ENCODE results near the gene SHPK. TPM values are rescaled to one million over a fixed set of nuclear protein-coding genes. Genes with fewer than 3 reads are reported as not detected.
A peak's percentile ranks its signal among the peaks of the same experiment; 100 is the strongest.

Gene SHPK
- total RNA-seq, 1 donor: 8.6 TPM

GRCh38 chr17:3641717-3642486 lies 5.9 kb upstream of the SHPK start:
- TF ChIP-seq CTCF (IDR thresholded peaks at IDR 0.05; ENCODE audit: insufficient read depth, low read depth, low read length): no peak
- no peak for DNase-seq (ENCODE audit: low read depth)
- H3K4me3 ChIP-seq (ENCODE audit: low read depth, low read length): no peak overlapping the region

GRCh38 chr17:3641014-3641413 lies 5.0 kb upstream of the SHPK start:
- no peak overlapping the region for H3K4me3 ChIP-seq (ENCODE audit: low read depth, low read length)
- no peak for DNase-seq (ENCODE audit: low read depth)
- TF ChIP-seq CTCF (IDR thresholded peaks at IDR 0.05; ENCODE audit: insufficient read depth, low read depth, low read length): no peak

- peak; percentile 44 for DNase-seq (ENCODE audit: low read depth)
- no peak for TF ChIP-seq CTCF (IDR thresholded peaks at IDR 0.05; ENCODE audit: insufficient read depth, low read depth, low read length)
- no peak overlapping the region for H3K4me3 ChIP-seq (ENCODE audit: low read depth, low read length)
Measured at GRCh38 chr17:3639981-3640596, 4.0 kb upstream of the SHPK start.

- DNase-seq (ENCODE audit: low read depth): no peak
- no peak for TF ChIP-seq CTCF (IDR thresholded peaks at IDR 0.05; ENCODE audit: insufficient read depth, low read depth, low read length)
- H3K4me3 ChIP-seq (ENCODE audit: low read depth, low read length): peak overlapping the region; percentile 93
Measured at GRCh38 chr17:3636908-3637373, 891 bp upstream of the SHPK start.

- no peak for TF ChIP-seq CTCF (IDR thresholded peaks at IDR 0.05; ENCODE audit: insufficient read depth, low read depth, low read length)
- DNase-seq (ENCODE audit: low read depth): no peak
- H3K4me3 ChIP-seq (ENCODE audit: low read depth, low read length): peak overlapping the region; percentile 93
Measured at GRCh38 chr17:3635474-3636153, 436 bp downstream of the SHPK start.

GRCh38 chr17:3632287-3632686 lies 3.8 kb downstream of the SHPK start:
- DNase-seq (ENCODE audit: low read depth): no peak
- no peak for TF ChIP-seq CTCF (IDR thresholded peaks at IDR 0.05; ENCODE audit: insufficient read depth, low read depth, low read length)
- no peak overlapping the region for H3K4me3 ChIP-seq (ENCODE audit: low read depth, low read length)

Data from fibroblast of villous mesenchyme (primary cell).